HepG2 (cell line): ENCODE measurements around the gene FBXW12. TPM values are rescaled to one million over a fixed set of nuclear protein-coding genes. Genes with fewer than 3 reads are reported as not detected.

Experiments
- AGO1 ChIP-seq: fragments of 200-400 bp; formaldehyde crosslinking; IDR thresholded peaks from 2 replicates; pipeline ENCODE4 v1.6.1; 2017; ENCODE audit warnings: mild to moderate bottlenecking, low read depth, low read length, moderate library complexity; ENCODE audit not compliant: poor library complexity, severe bottlenecking
- GABPB1 ChIP-seq: IDR thresholded peaks from 2 replicates; pipeline ENCODE4 v1.6.1; 2016; ENCODE audit warnings: mild to moderate bottlenecking, missing genetic modification reagents, moderate library complexity, missing compliant biosample characterization
- HHEX ChIP-seq: IDR thresholded peaks from 2 replicates; pipeline ENCODE4 v1.6.1; 2016; ENCODE audit warnings: control low read depth
- KAT8 ChIP-seq: IDR thresholded peaks from 2 replicates; pipeline ENCODE4 v1.6.1; 2016; ENCODE audit warnings: missing genetic modification reagents, missing compliant biosample characterization
- KDM6A ChIP-seq: IDR thresholded peaks from 2 replicates; pipeline ENCODE4 v1.6.1; 2016; ENCODE audit warnings: low read depth
- MBNL3 ChIP-seq: fragments of 250-450 bp; sonication (Bioruptor Pico); conservative IDR thresholded peaks from 2 replicates; pipeline ENCODE4 v1.8.0; 2022; ENCODE audit warnings: mild to moderate bottlenecking, inconsistent platforms
- MTA3 ChIP-seq: sonication (generic); formaldehyde crosslinking; IDR thresholded peaks from 2 replicates; pipeline ENCODE4 v1.4.0; 2020; ENCODE audit warnings: missing genetic modification reagents
- NFKB2 ChIP-seq: sonication (generic); formaldehyde crosslinking; IDR thresholded peaks from 2 replicates; pipeline ENCODE4 v1.4.0; 2020; ENCODE audit warnings: missing genetic modification reagents, borderline replicate concordance
- NR1H2 ChIP-seq: sonication (generic); formaldehyde crosslinking; IDR thresholded peaks from 2 replicates; pipeline ENCODE4 v1.8.1; 2022; ENCODE audit warnings: low read depth, missing genetic modification reagents, borderline replicate concordance
- NR2C2 ChIP-seq: sonication (generic); formaldehyde crosslinking; IDR thresholded peaks from 2 replicates; pipeline ENCODE4 v1.4.0; 2020; ENCODE audit warnings: missing genetic modification reagents, mild to moderate bottlenecking, moderate library complexity, borderline replicate concordance
- PCBP1 ChIP-seq: fragments of 200-400 bp; formaldehyde crosslinking; IDR thresholded peaks from 2 replicates; pipeline ENCODE4 v1.6.1; 2017; ENCODE audit warnings: mild to moderate bottlenecking, low read depth, low read length, borderline replicate concordance
- POLR2G ChIP-seq: fragments of 200-400 bp; formaldehyde crosslinking; IDR thresholded peaks from 2 replicates; pipeline ENCODE4 v1.6.1; 2018; ENCODE audit warnings: mild to moderate bottlenecking, low read depth, low read length, moderate library complexity
- ZBTB37 ChIP-seq: sonication (generic); formaldehyde crosslinking; IDR thresholded peaks from 2 replicates; pipeline ENCODE4 v1.4.0; 2020; ENCODE audit warnings: mild to moderate bottlenecking, missing genetic modification reagents
- ZHX1 ChIP-seq: sonication (generic); formaldehyde crosslinking; IDR thresholded peaks from 2 replicates; pipeline ENCODE4 v1.8.1; 2022; ENCODE audit warnings: low read depth, mild to moderate bottlenecking, missing genetic modification reagents
- ZNF251 ChIP-seq: sonication (generic); formaldehyde crosslinking; IDR thresholded peaks from 2 replicates; pipeline ENCODE4 v1.9.0; 2021; ENCODE audit warnings: mild to moderate bottlenecking, missing genetic modification reagents
- ZNF263 ChIP-seq: sonication (generic); formaldehyde crosslinking; IDR thresholded peaks from 2 replicates; pipeline ENCODE4 v1.4.0; 2020; ENCODE audit warnings: missing genetic modification reagents
- ZNF274 ChIP-seq: sonication (generic); formaldehyde crosslinking; IDR thresholded peaks from 2 replicates; pipeline ENCODE4 v1.5.1; 2020; ENCODE audit warnings: mild to moderate bottlenecking, missing genetic modification reagents
- ZNF33B ChIP-seq: sonication (generic); formaldehyde crosslinking; IDR thresholded peaks from 2 replicates; pipeline ENCODE4 v1.5.1; 2020; ENCODE audit warnings: mild to moderate bottlenecking, missing genetic modification reagents
- ZNF354B ChIP-seq: sonication (generic); formaldehyde crosslinking; IDR thresholded peaks from 2 replicates; pipeline ENCODE4 v1.8.0; 2022; ENCODE audit warnings: mild to moderate bottlenecking, missing genetic modification reagents
- ZNF782 ChIP-seq: sonication (generic); formaldehyde crosslinking; IDR thresholded peaks from 2 replicates; pipeline ENCODE4 v1.4.0; 2020; ENCODE audit warnings: missing genetic modification reagents, mild to moderate bottlenecking, borderline replicate concordance
- polyA plus RNA-seq, 8 experiments: library from polyadenylated mRNA; depleted of rRNA in 3 of 8; stranded (reverse) in 7 of 8; unstranded in 1 of 8; fragments of >200 nt; fragmentation: Illumina TruSeq in 4 of 8; extraction: Trizol in 4 of 8; gene quantifications; 2 replicates each; pipeline versions ENCODE4 v1.2.1 to v1.2.3, GENCODE V29; 2011 to 2016; ENCODE audit warnings: low read depth in 4 of 8, missing spikeins in 1 of 8, mixed read lengths in 1 of 8; ENCODE audit not compliant: insufficient read depth in 1 of 8
- total RNA-seq, 5 experiments: library from RNA; depleted of rRNA; stranded (reverse); fragments of >200 nt; fragmentation: Illumina TruSeq; extraction: Trizol; gene quantifications; 2 replicates each; pipeline ENCODE4 v1.2.3, GENCODE V29; 2016; ENCODE audit warnings: low read depth in 1 of 5
- TF ChIP-seq, protein P1 (sequence below): sonication (generic); formaldehyde crosslinking; IDR thresholded peaks from 2 replicates; pipeline ENCODE4 v1.4.0; 2020; ENCODE audit warnings: missing genetic modification reagents, borderline replicate concordance

The FBXW12 gene
- total and polyA plus RNA-seq, 2 of the 13 experiments (the other 11 are each of a cell fraction or from before 2014, with no cell fraction given), result not detected

DNA sequence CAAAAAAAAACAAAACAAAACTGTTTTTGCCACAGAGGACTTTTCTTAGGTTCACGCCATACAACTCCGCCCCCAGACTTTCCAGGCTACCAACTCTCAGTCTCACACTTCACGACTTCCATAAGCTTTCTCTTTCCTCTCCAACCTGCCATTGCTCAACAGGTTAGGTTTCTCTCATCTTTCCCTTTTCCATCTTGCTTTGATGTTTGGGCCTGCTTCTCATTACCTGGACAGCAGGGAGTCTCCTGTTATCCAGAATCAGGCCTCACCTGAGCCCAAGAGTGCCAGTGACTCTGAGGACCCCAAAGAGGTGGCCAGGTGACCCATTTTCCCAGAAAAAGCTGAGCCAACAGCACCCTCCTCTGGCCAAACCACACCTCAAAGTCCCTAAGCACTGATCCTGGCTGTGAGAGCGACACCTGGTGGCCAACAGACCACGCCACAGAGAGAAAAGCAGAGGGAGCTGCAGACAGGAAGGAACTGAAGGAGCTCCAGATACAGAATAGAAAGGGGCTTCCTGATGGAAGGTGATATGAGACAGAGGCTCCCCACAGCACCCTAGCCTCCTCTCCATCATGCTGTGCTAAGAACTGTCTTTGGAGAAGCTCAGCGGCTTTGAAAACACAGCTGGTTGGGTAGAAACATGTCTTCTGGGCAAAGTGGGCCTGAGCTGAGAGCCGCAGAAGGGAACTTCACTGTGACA, 63.9 kb downstream of the FBXW12 start (continued):
- TF ChIP-seq ZHX1 (CRISPR knock-in tag), result no peak
- TF ChIP-seq ZNF274 (CRISPR knock-in tag), result no peak; the same call in 1 of the 2 replicates
- no peak for TF ChIP-seq PCBP1
- no peak; the same call in 1 of the 2 replicates for TF ChIP-seq ZNF782 (CRISPR knock-in tag)
- no peak for TF ChIP-seq ZBTB37 (CRISPR knock-in tag)
- TF ChIP-seq ZNF33B (CRISPR knock-in tag), result no peak
- TF ChIP-seq HHEX (CRISPR knock-in tag), result no peak
- no peak for TF ChIP-seq ZNF251 (CRISPR knock-in tag)
- no peak for TF ChIP-seq KDM6A (CRISPR knock-in tag)
- no peak for TF ChIP-seq AGO1
- TF ChIP-seq MBNL3 (CRISPR knock-in tag), result no peak
- no peak for TF ChIP-seq KAT8 (CRISPR knock-in tag)
- TF ChIP-seq GABPB1 (CRISPR knock-in tag), result peak; percentile 43; the same call in 1 of the 2 replicates
- no peak for TF ChIP-seq MTA3
- TF ChIP-seq NR1H2 (CRISPR knock-in tag), result no peak
- TF ChIP-seq ZNF354B (CRISPR knock-in tag), result no peak
- TF ChIP-seq POLR2G, result no peak
- no peak for TF ChIP-seq NFKB2 (CRISPR knock-in tag)
- TF ChIP-seq, protein P1, sequence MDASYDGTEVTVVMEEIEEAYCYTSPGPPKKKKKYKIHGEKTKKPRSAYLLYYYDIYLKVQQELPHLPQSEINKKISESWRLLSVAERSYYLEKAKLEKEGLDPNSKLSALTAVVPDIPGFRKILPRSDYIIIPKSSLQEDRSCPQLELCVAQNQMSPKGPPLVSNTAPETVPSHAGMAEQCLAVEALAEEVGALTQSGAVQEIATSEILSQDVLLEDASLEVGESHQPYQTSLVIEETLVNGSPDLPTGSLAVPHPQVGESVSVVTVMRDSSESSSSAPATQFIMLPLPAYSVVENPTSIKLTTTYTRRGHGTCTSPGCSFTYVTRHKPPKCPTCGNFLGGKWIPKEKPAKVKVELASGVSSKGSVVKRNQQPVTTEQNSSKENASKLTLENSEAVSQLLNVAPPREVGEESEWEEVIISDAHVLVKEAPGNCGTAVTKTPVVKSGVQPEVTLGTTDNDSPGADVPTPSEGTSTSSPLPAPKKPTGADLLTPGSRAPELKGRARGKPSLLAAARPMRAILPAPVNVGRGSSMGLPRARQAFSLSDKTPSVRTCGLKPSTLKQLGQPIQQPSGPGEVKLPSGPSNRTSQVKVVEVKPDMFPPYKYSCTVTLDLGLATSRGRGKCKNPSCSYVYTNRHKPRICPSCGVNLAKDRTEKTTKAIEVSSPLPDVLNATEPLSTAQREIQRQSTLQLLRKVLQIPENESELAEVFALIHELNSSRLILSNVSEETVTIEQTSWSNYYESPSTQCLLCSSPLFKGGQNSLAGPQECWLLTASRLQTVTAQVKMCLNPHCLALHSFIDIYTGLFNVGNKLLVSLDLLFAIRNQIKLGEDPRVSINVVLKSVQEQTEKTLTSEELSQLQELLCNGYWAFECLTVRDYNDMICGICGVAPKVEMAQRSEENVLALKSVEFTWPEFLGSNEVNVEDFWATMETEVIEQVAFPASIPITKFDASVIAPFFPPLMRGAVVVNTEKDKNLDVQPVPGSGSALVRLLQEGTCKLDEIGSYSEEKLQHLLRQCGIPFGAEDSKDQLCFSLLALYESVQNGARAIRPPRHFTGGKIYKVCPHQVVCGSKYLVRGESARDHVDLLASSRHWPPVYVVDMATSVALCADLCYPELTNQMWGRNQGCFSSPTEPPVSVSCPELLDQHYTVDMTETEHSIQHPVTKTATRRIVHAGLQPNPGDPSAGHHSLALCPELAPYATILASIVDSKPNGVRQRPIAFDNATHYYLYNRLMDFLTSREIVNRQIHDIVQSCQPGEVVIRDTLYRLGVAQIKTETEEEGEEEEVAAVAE (CRISPR knock-in tag), result 0 out of 2 replicates have a peak, but pooled peaks have one; percentile 70
- peak; percentile 40; the same call in 1 of the 2 replicates for TF ChIP-seq ZNF263
- peak; percentile 46; the same call in 1 of the 2 replicates for TF ChIP-seq NR2C2 (CRISPR knock-in tag)
